H1 (cell line): ENCODE data around the gene COTL1. TPM values are rescaled to one million over a fixed set of nuclear protein-coding genes. Genes with fewer than 3 reads are reported as not detected.

Source experiments
- CTCF ChIA-PET: fragments of 300-600 bp; sonication (Branson Sonifier 250); formaldehyde crosslinking; loops from one replicate; lab custom pipeline; 2021; ENCODE audit not compliant: partially characterized antibody; lab: Charles Lee
- POLR2A ChIA-PET: fragments of 300-600 bp; sonication (Branson Sonifier 250); formaldehyde crosslinking; loops from one replicate; lab custom pipeline; 2021; ENCODE audit warnings: inconsistent platforms; ENCODE audit not compliant: partially characterized antibody; lab: Charles Lee
- DNase-seq, 2 experiments: peaks; one replicate each; pipeline versions ENCODE4 v3.0.0 to v3.0.0-alpha.2; 2010 to 2022; ENCODE audit warnings: low spot score in 2 of 2, low read depth in 1 of 2, mixed read lengths in 1 of 2
- FAIRE-seq: peaks from 2 replicates; lab custom pipeline; 2011; peaks lifted over from hg19 to GRCh38; lab: Jason Lieb, UNC
- H2AFZ ChIP-seq: 2 replicates; pipeline ENCODE4 v1.8.1; 2012; ENCODE audit warnings: low read length, inconsistent platforms
- H2AK5ac ChIP-seq: 2 replicates; pipeline ENCODE4 v1.6.1; 2013; ENCODE audit warnings: low read depth, low read length
- H2BK120ac ChIP-seq: replicated peaks from 2 replicates; pipeline ENCODE3; 2013; ENCODE audit warnings: low read depth, low read length, inconsistent platforms
- H2BK12ac ChIP-seq: 2 replicates; pipeline ENCODE4 v1.6.1; 2013; ENCODE audit warnings: low read depth, low read length
- H2BK15ac ChIP-seq: 2 replicates; pipeline ENCODE4 v1.6.1; 2013; ENCODE audit warnings: low read length
- H2BK20ac ChIP-seq: 2 replicates; pipeline ENCODE4 v1.6.1; 2013; ENCODE audit warnings: low read length
- H2BK5ac ChIP-seq: 2 replicates; pipeline ENCODE4 v1.6.1; 2013; ENCODE audit warnings: low read depth, low read length
- H3K14ac ChIP-seq: 2 replicates; pipeline ENCODE4 v1.6.1; 2013; ENCODE audit warnings: inconsistent platforms; ENCODE audit not compliant: insufficient read length
- H3K18ac ChIP-seq: 2 replicates; pipeline ENCODE4 v1.6.1; 2013; ENCODE audit warnings: low read length; ENCODE audit errors: extremely low read depth
- H3K23ac ChIP-seq: 2 replicates; pipeline ENCODE4 v1.6.1; 2013; ENCODE audit warnings: inconsistent platforms; ENCODE audit not compliant: insufficient read length
- H3K23me2 ChIP-seq: 2 replicates; pipeline ENCODE4 v1.6.1; 2013; ENCODE audit warnings: low read depth, low read length
- H3K27ac ChIP-seq: 2 replicates; pipeline ENCODE4 v1.6.1; 2011; ENCODE audit warnings: low read depth, low read length, inconsistent platforms
- H3K27me3 ChIP-seq, 4 experiments: replicated peaks in 1 of 4; 1 replicate in 1 of 4; 2 replicates in 3 of 4; pipeline versions ENCODE4 v1.6.1 to v1.8.1; 2011 to 2013; ENCODE audit warnings: low read length in 3 of 4, mild to moderate bottlenecking in 3 of 4, inconsistent platforms in 2 of 4, mixed read lengths in 2 of 4, moderate library complexity in 1 of 4; ENCODE audit not compliant: control insufficient read depth in 3 of 4, insufficient read depth in 3 of 4; ENCODE audit errors: extremely low read depth in 1 of 4
- H3K36me3 ChIP-seq, 4 experiments: 2 replicates each; pipeline versions ENCODE4 v1.6.1 to v1.8.1; 2011 to 2013; ENCODE audit warnings: mild to moderate bottlenecking in 4 of 4, low read length in 3 of 4, moderate library complexity in 2 of 4, control low read depth in 1 of 4, inconsistent platforms in 1 of 4; ENCODE audit not compliant: insufficient read depth in 4 of 4, control insufficient read depth in 2 of 4
- H3K4ac ChIP-seq: replicated peaks from 2 replicates; pipeline ENCODE3; 2013; ENCODE audit warnings: low read length, low read depth, mixed read lengths, inconsistent platforms; ENCODE audit not compliant: insufficient read length
- H3K4me1 ChIP-seq, 4 experiments: replicated peaks in 1 of 4; 1 replicate in 1 of 4; 2 replicates in 3 of 4; pipeline versions ENCODE4 v1.6.1 to v1.8.1; 2011 to 2013; ENCODE audit warnings: low read length in 3 of 4, inconsistent platforms in 2 of 4, mixed read lengths in 1 of 4; ENCODE audit not compliant: insufficient read depth in 4 of 4, control insufficient read depth in 3 of 4
- H3K4me2 ChIP-seq, 2 experiments: 2 replicates each; pipeline versions ENCODE4 v1.6.1 to v1.8.1; 2011 to 2013; ENCODE audit warnings: low read depth in 2 of 2, low read length in 2 of 2, control low read depth in 1 of 2, inconsistent platforms in 1 of 2, mild to moderate bottlenecking in 1 of 2; ENCODE audit not compliant: insufficient read depth in 1 of 2
- H3K4me3 ChIP-seq, 4 experiments: fragments of 200-600, 300-600 bp in 1 of 4; sonication (generic), shearing (Covaris generic), sonication (Bioruptor Twin) in 1 of 4; 2 replicates each; pipeline versions ENCODE4 v1.5.1 to v1.8.1; 2011 to 2016; ENCODE audit warnings: low read length in 4 of 4, low read depth in 3 of 4, control low read depth in 2 of 4, inconsistent platforms in 2 of 4, mild to moderate bottlenecking in 2 of 4, mixed read lengths in 1 of 4, moderate library complexity in 1 of 4; ENCODE audit not compliant: insufficient read depth in 2 of 4; ENCODE audit errors: extremely low read depth in 1 of 4
- H3K56ac ChIP-seq: replicated peaks from 2 replicates; pipeline ENCODE3; 2013; ENCODE audit warnings: low read depth, mild to moderate bottlenecking, mixed read lengths, low read length, inconsistent platforms; ENCODE audit not compliant: insufficient read length
- H3K79me1 ChIP-seq: 2 replicates; pipeline ENCODE4 v1.6.1; 2013; ENCODE audit warnings: low read depth, low read length, control low read depth
- H3K79me2 ChIP-seq, 2 experiments: 2 replicates each; pipeline versions ENCODE4 v1.6.1 to v1.8.1; 2012 to 2013; ENCODE audit warnings: low read length in 2 of 2, mild to moderate bottlenecking in 2 of 2, inconsistent platforms in 1 of 2; ENCODE audit not compliant: insufficient read depth in 2 of 2, control insufficient read depth in 1 of 2
- H3K9ac ChIP-seq, 4 experiments: replicated peaks in 1 of 4; 1 replicate in 1 of 4; 2 replicates in 3 of 4; pipeline versions ENCODE4 v1.6.1 to v1.8.1; 2011 to 2013; ENCODE audit warnings: low read depth in 3 of 4, low read length in 3 of 4, control low read depth in 2 of 4, mild to moderate bottlenecking in 2 of 4, moderate library complexity in 2 of 4, inconsistent platforms in 1 of 4; ENCODE audit errors: extremely low read depth in 1 of 4
- H3K9me3 ChIP-seq, 2 experiments: 2 replicates each; pipeline versions ENCODE4 v1.6.1 to v1.8.1; 2012 to 2013; ENCODE audit warnings: mild to moderate bottlenecking in 2 of 2, moderate library complexity in 2 of 2, control low read depth in 1 of 2, inconsistent platforms in 1 of 2, low read depth in 1 of 2, low read length in 1 of 2, mixed read lengths in 1 of 2; ENCODE audit not compliant: insufficient read depth in 2 of 2
- H4K20me1 ChIP-seq, 2 experiments: replicated peaks in 1 of 2; 2 replicates each; pipeline versions ENCODE3 to v1.8.1; 2011 to 2013; ENCODE audit warnings: inconsistent platforms in 2 of 2, low read length in 2 of 2, mild to moderate bottlenecking in 1 of 2; ENCODE audit not compliant: insufficient read depth in 2 of 2, control insufficient read depth in 1 of 2
- H4K5ac ChIP-seq: 2 replicates; pipeline ENCODE4 v1.6.1; 2013; ENCODE audit warnings: low read length, low read depth, mixed read lengths, inconsistent platforms; ENCODE audit not compliant: insufficient read length
- H4K8ac ChIP-seq: 2 replicates; pipeline ENCODE4 v1.8.0; 2013; ENCODE audit warnings: mild to moderate bottlenecking, moderate library complexity, low read length, inconsistent platforms; ENCODE audit not compliant: insufficient read depth; ENCODE audit errors: extremely low read depth
- H4K91ac ChIP-seq: replicated peaks from 2 replicates; pipeline ENCODE3; 2013; ENCODE audit warnings: low read length, mixed read lengths, inconsistent platforms; ENCODE audit not compliant: insufficient read length
- CBX8 ChIP-seq: fragments of 300-800, 300-1000 bp; sonication (generic); IDR thresholded peaks from 2 replicates; pipeline ENCODE4 v1.7.1; 2016; ENCODE audit warnings: low read depth, low read length, borderline replicate concordance
- CHD2 ChIP-seq: IDR thresholded peaks from 2 replicates; pipeline ENCODE4 v1.6.1; 2012; ENCODE audit warnings: low read length, improper control_type of control experiment
- CREB1 ChIP-seq: IDR thresholded peaks from 2 replicates; pipeline ENCODE4 v1.6.1; 2012; ENCODE audit warnings: inconsistent platforms
- JUN ChIP-seq: IDR thresholded peaks from 2 replicates; pipeline ENCODE4 v1.6.1; 2011; ENCODE audit warnings: low read depth, mild to moderate bottlenecking, improper control_type of control experiment, low read length
- POLR2AphosphoS5 ChIP-seq: IDR thresholded peaks from 2 replicates; pipeline ENCODE4 v1.6.1; 2011; ENCODE audit warnings: low read depth, low read length
- POU5F1 ChIP-seq: IDR thresholded peaks from 2 replicates; pipeline ENCODE4 v1.6.1; 2011; ENCODE audit warnings: low read depth, mild to moderate bottlenecking, low read length, moderate library complexity
- RFX5 ChIP-seq: IDR thresholded peaks from 2 replicates; pipeline ENCODE4 v1.6.1; 2011; ENCODE audit warnings: low read depth, low read length, improper control_type of control experiment, borderline replicate concordance
- SP1 ChIP-seq: IDR thresholded peaks from 2 replicates; pipeline ENCODE4 v1.6.1; 2011; ENCODE audit warnings: low read depth, low read length
- SRF ChIP-seq: IDR thresholded peaks from 2 replicates; pipeline ENCODE4 v1.6.1; 2011; ENCODE audit warnings: mild to moderate bottlenecking, low read depth, low read length, moderate library complexity
- WGBS, 2 experiments: shearing (Covaris generic) in 1 of 2; methylation state at CpG; one replicate each; pipeline versions ENCODE4 v1.1.6 to v1.1.7; 2013 to 2015; ENCODE audit warnings: low lambda C conversion rate in 2 of 2, mixed read lengths in 2 of 2, inconsistent platforms in 1 of 2, low coverage in 1 of 2, missing lambda C conversion rate in 1 of 2; ENCODE audit not compliant: insufficient replicate concordance in 2 of 2, insufficient coverage in 1 of 2, insufficient read length in 1 of 2; ENCODE audit errors: extremely low coverage in 1 of 2, missing lambda C conversion rate in 1 of 2; 5-methylcytosine and 5-hydroxymethylcytosine counted together
- polyA plus RNA-seq, 7 experiments: library from polyadenylated mRNA; depleted of rRNA in 3 of 7; stranded (reverse) in 5 of 7; unstranded in 2 of 7; fragments of >200 nt in 5 of 7; fragments of 200-250 nt in 2 of 7; gene quantifications; 1 replicate in 5 of 7; 2 replicates in 1 of 7; 4 replicates in 1 of 7; pipeline versions ENCODE4 v1.2.1 to v1.2.3, GENCODE V29; 2011 to 2013; ENCODE audit warnings: missing spikeins in 2 of 7, mixed read lengths in 2 of 7
- total RNA-seq: library from RNA; stranded (reverse); fragmentation: NEBNext Ultra II Directional; extraction: Animal tissue kit (Norgen Biotek cat#: 25700); gene quantifications from 2 replicates; pipeline ENCODE4 v1.2.1, GENCODE V29; 2021
- TF ChIP-seq, protein P1 (sequence below), 3 experiments: IDR thresholded peaks; 1 replicate in 2 of 3; 2 replicates in 1 of 3; pipeline versions ENCODE4 v1.5.1 to v1.6.1; 2011; ENCODE audit warnings: low read length in 3 of 3, mild to moderate bottlenecking in 3 of 3, inconsistent platforms in 2 of 3, low read depth in 1 of 3, moderate library complexity in 1 of 3; ENCODE audit not compliant: insufficient read depth in 1 of 3; ENCODE audit errors: control extremely low read depth in 1 of 3

COTL1 gene
- total and polyA plus RNA-seq, 2 of the 8 experiments (the other 6 are each of a cell fraction or from before 2014, with no cell fraction given): 59.2 to 183 TPM

DNA sequence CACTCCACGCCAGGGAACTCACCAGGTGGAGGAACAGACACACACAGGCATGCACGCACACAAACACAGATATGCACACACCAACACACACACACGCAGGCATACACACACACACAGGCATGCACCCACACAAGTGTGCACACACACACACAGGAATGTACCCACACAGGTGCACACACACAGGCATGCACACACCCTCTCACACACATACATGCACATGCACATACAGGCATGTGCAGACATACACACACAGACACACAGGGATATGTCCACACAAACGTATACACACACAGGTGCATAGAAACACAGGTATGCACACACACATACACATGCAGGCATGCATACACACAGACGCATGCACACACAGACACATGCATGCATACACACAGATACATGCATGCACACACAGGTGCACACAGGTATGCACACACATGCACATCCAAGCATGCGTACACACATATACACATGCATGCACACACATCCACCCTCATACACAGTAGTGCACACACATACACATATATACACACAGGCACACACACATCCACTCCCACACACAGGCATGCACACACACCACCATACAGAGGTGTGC is 39.2 kb downstream of the COTL1 start:
- no peak overlapping the region for H3K14ac ChIP-seq
- H3K27me3 ChIP-seq: no peaks in the 10 kb centered on the region
- no peaks in the 10 kb centered on the region; a peak in 1 of 4 replicates for H3K9me3 ChIP-seq
- TF ChIP-seq SP1 (no peak), POLR2AphosphoS5 (no peak), CREB1 (no peak), RFX5 (no peak), POU5F1 (no peak), CBX8 (no peak), JUN (no peak), CHD2 (no peak), SRF (no peak)
- TF ChIP-seq, protein P1, sequence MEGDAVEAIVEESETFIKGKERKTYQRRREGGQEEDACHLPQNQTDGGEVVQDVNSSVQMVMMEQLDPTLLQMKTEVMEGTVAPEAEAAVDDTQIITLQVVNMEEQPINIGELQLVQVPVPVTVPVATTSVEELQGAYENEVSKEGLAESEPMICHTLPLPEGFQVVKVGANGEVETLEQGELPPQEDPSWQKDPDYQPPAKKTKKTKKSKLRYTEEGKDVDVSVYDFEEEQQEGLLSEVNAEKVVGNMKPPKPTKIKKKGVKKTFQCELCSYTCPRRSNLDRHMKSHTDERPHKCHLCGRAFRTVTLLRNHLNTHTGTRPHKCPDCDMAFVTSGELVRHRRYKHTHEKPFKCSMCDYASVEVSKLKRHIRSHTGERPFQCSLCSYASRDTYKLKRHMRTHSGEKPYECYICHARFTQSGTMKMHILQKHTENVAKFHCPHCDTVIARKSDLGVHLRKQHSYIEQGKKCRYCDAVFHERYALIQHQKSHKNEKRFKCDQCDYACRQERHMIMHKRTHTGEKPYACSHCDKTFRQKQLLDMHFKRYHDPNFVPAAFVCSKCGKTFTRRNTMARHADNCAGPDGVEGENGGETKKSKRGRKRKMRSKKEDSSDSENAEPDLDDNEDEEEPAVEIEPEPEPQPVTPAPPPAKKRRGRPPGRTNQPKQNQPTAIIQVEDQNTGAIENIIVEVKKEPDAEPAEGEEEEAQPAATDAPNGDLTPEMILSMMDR (IDR thresholded peaks at IDR 0.05; ENCODE audit: control extremely low read depth in 1 of 3, insufficient read depth in 1 of 3, low read depth in 1 of 3, low read length in 3 of 3): no peak
- H3K9ac ChIP-seq: peak overlapping the region in 2 of 4 experiments; percentile 7 to 40; a peak in 2 of 7 replicates
- ChIA-PET CTCF (no interaction called here), POLR2A (no interaction called here)
- WGBS, 2 experiments: 89% methylated on average over 6 of the region's 6 CpGs; no CpG with 5 or more reads in 1 of the 2 experiments
- no peaks in the 10 kb centered on the region; a peak in 1 of 8 replicates for H3K36me3 ChIP-seq
- peaks cover 6% of the 10 kb centered on the region for H3K79me1 ChIP-seq
- H3K4ac ChIP-seq: no peak overlapping the region
- H3K4me2 ChIP-seq: no peak overlapping the region
- no peak overlapping the region for H2AFZ ChIP-seq
- 0 out of 2 replicates have a peak overlapping the region, but pooled peaks have one; percentile 54 for H2BK15ac ChIP-seq
- peak overlapping the region; percentile 41 for H2BK120ac ChIP-seq
- H3K18ac ChIP-seq: no peak overlapping the region
- H2BK20ac ChIP-seq: no peak overlapping the region
- no peak overlapping the region for H3K56ac ChIP-seq
- H3K4me1 ChIP-seq: peaks cover 0 to 2% (median 0%) of the 10 kb centered on the region in 4 experiments; a peak in 2 of 7 replicates
- 0 out of 2 replicates have a peak, but pooled peaks cover 5% of the 10 kb centered on the region for H3K23me2 ChIP-seq
- H2BK12ac ChIP-seq: peak overlapping the region; percentile 80; the same call in 1 of the 2 replicates
- H2BK5ac ChIP-seq: peak overlapping the region; percentile 19
- H4K91ac ChIP-seq: peak overlapping the region; percentile 73
- H3K27ac ChIP-seq: no peak overlapping the region
- H2AK5ac ChIP-seq: peak overlapping the region; percentile 45; the same call in 1 of the 2 replicates
- no peak overlapping the region for H3K4me3 ChIP-seq
- H4K5ac ChIP-seq: no peak overlapping the region
- no peak overlapping the region for H4K8ac ChIP-seq
- H4K20me1 ChIP-seq: peaks cover 0 to 6% of the 10 kb centered on the region in 2 experiments
- FAIRE-seq (no peak), DNase-seq (no peak)
- no peak overlapping the region for H3K23ac ChIP-seq
- H3K79me2 ChIP-seq: peaks cover 0 to 7% of the 10 kb centered on the region in 2 experiments; a peak in 1 of 4 replicates
